Measurements from ENCODE around the gene FOXQ1.

DNA sequence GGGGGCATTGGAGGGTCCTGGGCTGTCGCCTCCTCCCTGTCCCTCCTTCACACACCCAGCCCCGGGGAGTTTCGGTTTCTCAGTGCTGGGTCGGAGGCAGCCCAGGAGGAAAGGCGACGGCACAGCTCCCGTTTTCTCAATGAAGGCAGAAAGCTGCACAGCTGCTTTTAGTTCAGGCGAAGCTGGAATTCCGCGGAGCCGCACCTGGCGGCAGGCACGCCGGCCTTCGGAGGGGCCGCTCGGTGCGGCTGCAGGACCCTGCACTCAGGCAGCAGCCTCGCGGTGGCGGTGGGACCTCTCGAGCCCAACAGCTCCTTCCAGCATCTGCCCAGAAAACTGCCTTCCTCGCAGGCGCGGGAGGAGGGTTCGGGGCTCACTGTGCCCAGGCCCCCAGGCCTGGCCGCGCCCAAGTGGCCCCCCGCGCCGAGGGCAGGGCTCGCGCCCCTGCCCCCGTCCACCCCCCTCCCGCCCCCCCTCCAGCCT is 4.6 kb downstream of the FOXQ1 start:
- TF ChIP-seq CTCF (IDR thresholded peaks at IDR 0.05) (no peak), POLR2A (IDR thresholded peaks at IDR 0.05) (no peak), POLR2AphosphoS5 (IDR thresholded peaks at IDR 0.05) (no peak)

Measured in transverse colon (tissue), 4 donors.